Lower lobe of right lung (tissue), 2 donors: ENCODE data around the gene APOO. TPM values are rescaled to one million over a fixed set of nuclear protein-coding genes. Genes with fewer than 3 reads are reported as not detected.

Experiments used
- ATAC-seq, 2 donors: fragments of 200-7000 bp; cut with Tn5 transposase; one replicate each; pipeline ENCODE4 v1.9.1; 2020 to 2022; ENCODE audit warnings: mild to moderate bottlenecking in 2 of 2, moderate library complexity in 2 of 2
- DNase-seq: peaks from one replicate; pipeline ENCODE4 v3.0.0-alpha.2; 2020
- H3K27ac ChIP-seq: fragments of 200-600 bp; one replicate; pipeline ENCODE4 v1.8.0; 2022
- H3K27me3 ChIP-seq: fragments of 200-600 bp; one replicate; pipeline ENCODE4 v1.8.0; 2022; ENCODE audit warnings: low read depth
- H3K36me3 ChIP-seq: fragments of 200-600 bp; one replicate; pipeline ENCODE4 v1.8.0; 2022; ENCODE audit warnings: mild to moderate bottlenecking
- H3K4me1 ChIP-seq: fragments of 200-600 bp; one replicate; pipeline ENCODE4 v1.8.0; 2022
- H3K4me3 ChIP-seq: fragments of 200-600 bp; one replicate; pipeline ENCODE4 v1.8.0; 2022; ENCODE audit warnings: mild to moderate bottlenecking
- H3K9me3 ChIP-seq: fragments of 200-600 bp; one replicate; pipeline ENCODE4 v1.8.0; 2022
- CTCF ChIP-seq: fragments of 200-600 bp; IDR thresholded peaks from one replicate; pipeline ENCODE4 v1.8.0; 2022; ENCODE audit warnings: antibody characterized with exemption, mild to moderate bottlenecking
- intact Hi-C: fragments of 100-400 bp; cut with DNase I; formaldehyde crosslinking; loops from one replicate; pipeline ENCODE4 v1.11.0; 2022
- total RNA-seq: library from RNA; stranded (reverse); fragmentation: NEBNext Ultra II Directional; extraction: Animal tissue kit (Norgen Biotek cat#: 25700); gene quantifications from one replicate; pipeline ENCODE4 v1.2.1, GENCODE V29; 2021
- donor health status: DM: no; HTN: yes; CAD: no; lungs with severe emphysema.

APOO gene
- total RNA-seq, 1 donor from 2014 or later: 15.9 TPM

GRCh38 chrX:23789386-23790154 lies 118.2 kb downstream of the APOO start:
- no peak overlapping the region for H3K27ac ChIP-seq
- H3K9me3 ChIP-seq: no peaks in the 10 kb centered on the region
- TF ChIP-seq CTCF: no peak
- no peaks in the 10 kb centered on the region for H3K4me1 ChIP-seq
- H3K27me3 ChIP-seq: no peaks in the 10 kb centered on the region
- no peak for DNase-seq
- ATAC-seq: no peak
- H3K36me3 ChIP-seq: peaks cover 14% of the 10 kb centered on the region
- intact Hi-C loops: loop anchor here (10.0 kb wide), 1 partner anchor 115 kb away; the partner anchor contains the start of genes APOO and CXorf58
- H3K4me3 ChIP-seq: no peak overlapping the region

- Histone ChIP-seq H3K4me3 (no peak overlapping the region), H3K36me3 (peaks cover 14% of the 10 kb centered on the region), H3K9me3 (no peaks in the 10 kb centered on the region), H3K27me3 (no peaks in the 10 kb centered on the region), H3K27ac (no peak overlapping the region), H3K4me1 (no peaks in the 10 kb centered on the region)
- DNase-seq: no peak
- intact Hi-C loops: loop anchor here (10.0 kb wide), 1 partner anchor 116 kb away; the partner anchor contains the start of genes APOO and CXorf58
- no peak for TF ChIP-seq CTCF
- ATAC-seq: no peak
These were observed 118.8 kb downstream of the APOO start for GRCh38 chrX:23788946-23789345.

- H3K27me3 ChIP-seq: no peaks in the 10 kb centered on the region
- intact Hi-C loops: loop anchor here (10.0 kb wide), 1 partner anchor 116 kb away; the partner anchor contains the start of genes APOO and CXorf58
- no peak for DNase-seq
- H3K36me3 ChIP-seq: peaks cover 14% of the 10 kb centered on the region
- H3K4me3 ChIP-seq: no peak overlapping the region
- no peaks in the 10 kb centered on the region for H3K9me3 ChIP-seq
- no peak for ATAC-seq
- H3K4me1 ChIP-seq: no peaks in the 10 kb centered on the region
- H3K27ac ChIP-seq: no peak overlapping the region
- TF ChIP-seq CTCF: no peak
These were observed 119.2 kb downstream of the APOO start for GRCh38 chrX:23788521-23788920.

GRCh38 chrX:23787745-23788118 lies 120.0 kb downstream of the APOO start:
- DNase-seq (no peak), ATAC-seq (no peak)
- no peak for TF ChIP-seq CTCF
- Histone ChIP-seq H3K9me3 (no peaks in the 10 kb centered on the region), H3K36me3 (peaks cover 14% of the 10 kb centered on the region), H3K27me3 (no peaks in the 10 kb centered on the region), H3K27ac (no peak overlapping the region), H3K4me3 (no peak overlapping the region), H3K4me1 (no peaks in the 10 kb centered on the region)
- intact Hi-C loops: loop anchor here (10.0 kb wide), 1 partner anchor 117 kb away; the partner anchor contains the start of genes APOO and CXorf58

GRCh38 chrX:23786268-23786815 lies 121.4 kb downstream of the APOO start:
- H3K4me3 ChIP-seq: peak overlapping the region; percentile 64
- H3K9me3 ChIP-seq: no peaks in the 10 kb centered on the region
- H3K27ac ChIP-seq: peak overlapping the region; percentile 95
- H3K4me1 ChIP-seq: peaks cover 9% of the 10 kb centered on the region
- TF ChIP-seq CTCF: no peak
- peaks cover 14% of the 10 kb centered on the region for H3K36me3 ChIP-seq
- ATAC-seq: peak in 1 of 2 donors; percentile 5
- intact Hi-C loops: loop anchor here (10.0 kb wide), 1 partner anchor 118 kb away; the partner anchor contains the start of genes APOO and CXorf58
- peak; percentile 42 for DNase-seq
- no peaks in the 10 kb centered on the region for H3K27me3 ChIP-seq
